MG63 (cell line): ENCODE data around the gene CCDC60. TPM values are rescaled to one million over a fixed set of nuclear protein-coding genes. Genes with fewer than 3 reads are reported as not detected.

ENCODE experiments used
- total RNA-seq: library from RNA; depleted of rRNA; stranded (reverse); fragments of >200 nt; shearing (Covaris generic); gene quantifications from 2 replicates; pipeline ENCODE4 v1.2.3, GENCODE V29; 2014; ENCODE audit warnings: low replicate concordance; rRNA removed

CCDC60 gene
- total RNA-seq, 1 experiment from 2014 or later, result not detected

Other genes with a start within 250 kb of the CCDC60 start
- gene HSPB8, start 155.8 kb upstream of the CCDC60 start, total RNA-seq, result 18.2 and 22.3 TPM in 2 replicates